NCI-H510A (cell line): ENCODE results near the gene EIF4E.
"Not testable (repeated sequence)": the region's sequence is repeated elsewhere in the genome, so short reads cannot be mapped to it uniquely, and the experiment has no call there.

Experiments used
- DNase-seq: peaks from one replicate; lab custom pipeline; 2025; lab: John Stamatoyannopoulos, UW

EIF4E gene

DNA sequence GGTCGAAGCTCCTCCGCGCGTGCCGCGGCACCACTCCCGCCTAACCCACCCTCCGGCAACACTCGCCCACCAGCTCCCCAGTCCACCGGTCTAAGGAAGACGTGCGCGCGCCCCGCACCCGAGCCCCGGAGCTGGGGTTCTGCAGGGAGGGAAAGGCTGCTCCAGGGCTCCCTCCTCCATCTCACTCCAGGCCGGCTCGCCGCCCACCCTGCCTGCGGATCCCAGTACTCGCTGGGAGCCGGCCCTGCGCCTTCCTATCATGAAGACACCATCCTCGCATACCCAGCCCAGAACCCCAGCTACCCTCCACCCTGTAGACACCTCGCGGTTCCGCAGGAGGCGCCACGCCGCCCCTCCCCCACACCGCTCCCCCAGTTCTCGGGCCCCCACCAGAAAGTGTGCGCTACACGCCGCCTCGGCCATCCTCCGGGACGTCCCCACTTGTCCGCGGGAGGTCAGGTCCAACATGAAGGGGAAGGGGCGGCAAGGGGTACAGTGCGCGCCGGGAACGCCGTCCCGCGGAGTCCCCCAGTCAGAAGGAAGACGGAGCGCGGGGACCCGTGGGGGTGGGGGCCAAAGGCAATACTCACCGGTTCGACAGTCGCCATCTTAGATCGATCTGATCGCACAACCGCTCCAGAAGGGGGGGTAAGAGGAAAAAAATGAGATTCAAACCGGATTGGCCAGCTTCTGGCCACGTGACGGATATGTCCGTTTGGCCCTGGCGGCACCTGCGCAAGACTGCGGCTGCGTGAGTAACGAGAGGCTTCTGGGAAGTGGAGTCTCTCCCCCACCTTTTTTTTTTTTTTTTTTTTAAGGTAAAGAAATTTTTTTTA, at the start of gene EIF4E:
EIF4E (minus strand) TSS at position 629 of the 836 bp plus-strand sequence; CDS start at position 608, 21 bp downstream.
- peak; percentile 90 for DNase-seq

DNA sequence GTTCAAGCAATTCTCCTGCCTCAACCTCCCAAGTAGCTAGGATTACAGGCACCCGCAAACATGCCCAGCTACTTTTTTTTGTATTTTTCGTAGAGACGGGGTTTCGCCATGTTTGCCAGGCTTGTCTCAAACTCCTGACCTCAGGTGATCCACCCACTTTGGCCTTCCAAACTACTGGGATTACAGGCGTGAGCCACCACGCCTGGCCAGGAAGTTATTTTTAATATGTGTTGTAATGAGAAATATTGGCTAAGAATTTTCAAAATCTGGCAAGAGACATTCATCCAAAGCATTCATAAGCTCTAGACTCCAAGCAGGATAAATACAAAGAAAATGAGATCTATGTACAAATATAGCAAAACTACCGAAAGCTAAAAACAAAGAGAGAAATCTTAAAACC, 48.6 kb upstream of the EIF4E start:
- no peak for DNase-seq

DNA sequence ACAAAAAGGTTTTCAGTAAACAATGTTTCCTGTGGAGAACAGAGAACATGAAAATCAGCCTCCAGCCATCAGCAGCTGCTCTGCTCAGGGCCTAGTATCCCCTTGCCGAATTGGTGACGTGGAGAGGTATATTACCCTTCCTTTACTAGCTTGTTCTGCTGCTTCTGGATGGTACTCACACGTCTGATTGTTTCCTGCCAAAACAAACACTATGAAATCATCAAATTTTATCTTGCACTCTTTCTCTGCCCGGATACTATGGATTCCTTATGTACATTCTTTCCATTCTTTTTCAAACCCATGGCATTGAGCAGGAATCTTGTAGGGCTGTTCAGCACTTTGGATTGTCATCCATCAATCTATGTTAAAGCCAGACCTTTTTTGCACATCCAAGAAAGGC, 47.8 kb upstream of the EIF4E start:
- no peak for DNase-seq

- DNase-seq = no peak
These were observed 41.2 kb upstream of the EIF4E start for GRCh38 chr4:98969878-98970785.

- DNase-seq = no peak
These were observed 38.9 kb upstream of the EIF4E start for GRCh38 chr4:98967786-98968329.

- no peak for DNase-seq
These were observed 38.0 kb upstream of the EIF4E start for GRCh38 chr4:98966926-98967325.

DNA sequence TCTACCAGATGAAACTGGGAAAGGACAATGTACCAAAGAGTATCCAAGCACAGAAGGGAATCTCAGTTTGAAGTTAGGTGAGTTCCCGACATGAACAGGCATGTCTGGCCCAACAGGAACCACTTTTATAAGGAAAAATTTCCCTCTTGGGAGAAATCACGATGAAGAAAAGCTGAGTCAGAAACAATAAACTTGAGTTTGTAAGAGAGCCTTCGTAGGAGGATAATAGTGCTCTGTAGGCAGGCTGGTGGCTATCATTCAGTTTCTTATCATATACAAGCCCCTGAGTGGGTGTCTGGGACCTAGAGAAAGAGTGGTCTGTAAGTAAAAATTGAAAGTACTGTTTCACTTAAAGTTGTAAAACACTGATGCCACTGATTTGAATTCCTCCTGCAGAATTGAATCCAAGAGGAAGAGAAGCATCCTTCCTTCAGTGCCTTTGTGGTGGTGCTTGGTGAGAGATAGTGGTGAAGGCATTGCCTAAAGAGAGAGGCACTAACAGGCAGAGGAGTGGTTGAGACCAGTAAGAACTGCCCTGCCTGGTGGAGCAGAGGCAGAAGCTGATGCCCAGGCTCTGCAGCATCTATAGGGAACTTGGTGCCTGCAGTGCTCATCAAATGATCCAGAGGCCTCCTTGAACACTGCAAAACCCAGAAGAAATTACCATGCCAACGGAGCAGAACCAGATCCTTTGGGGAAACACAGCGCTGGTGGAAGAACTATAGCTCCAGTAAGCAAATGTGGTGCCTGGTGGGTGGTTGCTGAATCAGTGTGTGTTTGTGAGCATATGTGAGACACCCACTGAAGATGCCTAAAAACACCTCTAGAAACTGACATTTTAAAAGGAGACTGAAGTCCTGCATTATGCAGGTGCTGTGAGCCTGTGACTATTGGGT, 34.9 kb upstream of the EIF4E start:
- DNase-seq = no peak

DNA sequence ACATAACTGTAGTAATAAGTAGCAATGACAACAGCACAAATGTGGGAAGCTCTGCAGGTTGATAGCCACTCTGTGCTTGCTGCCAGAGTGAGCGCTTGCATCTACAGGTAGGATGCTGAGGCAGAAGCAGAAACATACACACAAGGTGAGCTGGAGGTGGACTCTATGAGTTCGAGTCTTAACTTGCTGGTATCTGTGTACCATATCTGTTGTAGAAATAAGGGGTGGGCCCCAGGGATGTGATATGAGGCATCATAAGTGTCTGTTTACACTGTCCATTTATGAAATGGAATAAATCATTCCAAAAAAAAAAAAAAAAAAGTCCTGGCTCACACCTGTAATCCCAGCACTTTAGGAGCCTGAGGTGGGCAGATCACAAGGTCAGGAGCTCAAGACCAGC, 32.8 kb upstream of the EIF4E start:
- no peak for DNase-seq

DNA sequence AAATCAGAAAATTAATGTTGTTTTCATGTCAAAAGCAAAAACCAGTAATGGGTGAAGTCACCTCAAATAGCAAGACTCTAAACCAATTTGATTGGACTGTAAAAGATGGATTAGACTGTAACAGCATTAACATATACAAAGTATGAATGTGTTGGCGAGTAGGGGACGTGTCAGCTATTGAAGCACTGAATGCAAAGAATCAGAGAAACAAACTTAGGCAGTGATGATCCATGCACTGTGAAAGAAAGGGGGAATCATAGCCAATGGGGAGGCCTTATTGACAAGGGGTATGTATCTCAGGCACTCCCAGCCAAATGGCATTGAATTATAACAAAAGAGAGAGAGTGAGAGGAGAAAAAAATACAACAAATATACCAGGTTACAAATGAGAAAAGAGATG, 30.5 kb upstream of the EIF4E start:
- no peak for DNase-seq

DNA sequence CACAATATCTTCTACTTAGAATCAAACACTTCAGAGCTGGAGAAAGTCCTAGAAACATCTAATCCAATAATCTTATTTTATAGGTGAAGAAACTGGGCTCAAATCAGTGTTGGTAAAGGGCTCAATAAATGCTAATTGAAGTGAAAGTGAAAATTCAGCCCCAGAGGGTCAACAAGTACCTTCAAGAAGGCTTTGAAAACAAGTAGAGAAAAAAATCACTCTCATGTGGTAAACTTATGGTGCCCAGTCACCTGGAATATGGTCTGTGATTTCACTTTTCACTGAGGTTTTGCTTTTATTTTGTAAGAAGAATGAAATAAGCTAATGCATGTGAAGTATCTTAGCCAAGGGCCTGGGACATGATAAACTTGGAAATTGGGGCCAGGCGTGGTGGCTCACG, 29.1 kb upstream of the EIF4E start:
- no peak for DNase-seq

GRCh38 chr4:98955229-98955628, 26.3 kb upstream of the EIF4E start:
- no peak for DNase-seq

DNA sequence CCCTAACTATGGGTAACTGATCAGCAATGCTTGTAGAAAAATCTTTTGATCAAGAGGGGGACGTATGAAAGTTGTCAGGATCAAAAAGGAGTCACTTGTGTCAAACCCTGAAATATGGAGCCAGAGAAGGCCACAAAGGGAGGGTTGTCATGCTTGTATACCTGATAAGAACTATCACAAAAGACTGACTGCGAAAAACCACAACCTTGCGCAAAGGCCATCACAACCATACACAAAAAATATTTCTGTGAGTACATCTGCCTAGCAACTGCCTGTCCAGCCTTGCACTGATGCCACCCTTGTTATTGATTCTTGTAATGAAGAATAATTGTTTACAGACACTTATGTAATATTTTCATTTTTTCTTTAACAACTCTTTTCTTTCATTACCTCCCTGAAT, 22.8 kb upstream of the EIF4E start:
- DNase-seq = no peak

DNA sequence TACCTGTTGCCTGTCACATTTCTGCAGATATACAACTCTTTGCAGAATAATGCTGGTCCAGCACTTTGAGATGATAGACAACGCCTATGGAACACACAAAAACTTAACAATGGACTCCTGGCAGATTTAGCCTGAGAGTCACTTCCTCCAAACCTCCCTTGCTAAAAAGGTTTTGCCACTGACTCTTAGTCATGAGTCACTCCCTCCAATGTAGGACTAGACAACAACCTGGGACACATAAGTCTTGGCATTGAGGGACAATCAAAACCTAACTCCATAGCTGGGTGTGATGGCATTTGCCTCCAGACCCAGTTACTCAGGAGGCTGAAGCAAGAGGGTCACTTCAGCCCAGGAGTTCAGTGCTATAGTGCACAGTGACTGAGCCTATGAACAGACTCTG, 22.0 kb upstream of the EIF4E start:
- DNase-seq = no peak

- no peak for DNase-seq
These were observed 17.4 kb upstream of the EIF4E start for GRCh38 chr4:98946359-98946758.

GRCh38 chr4:98945297-98945850, 16.4 kb upstream of the EIF4E start:
- no peak for DNase-seq

GRCh38 chr4:98939892-98940298, 11.0 kb upstream of the EIF4E start:
- DNase-seq = no peak

DNA sequence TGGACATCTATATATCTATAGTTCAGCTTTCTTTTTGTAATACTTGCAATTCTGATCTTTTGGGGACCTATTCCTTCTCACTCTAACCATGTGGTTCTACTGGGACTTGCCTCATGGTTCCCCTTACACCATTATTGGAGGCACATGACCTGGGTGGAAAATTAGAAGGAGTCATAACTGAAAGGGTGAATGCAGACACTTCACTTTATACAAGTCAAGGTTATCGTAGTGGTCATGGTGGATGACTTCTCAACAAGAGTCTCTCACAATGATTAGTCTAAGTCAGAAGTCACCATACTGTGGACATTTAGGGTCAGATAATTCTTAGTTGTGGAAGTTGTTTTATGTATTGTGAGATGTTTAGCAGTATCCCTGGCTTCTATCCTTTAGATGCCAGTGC, 10.5 kb upstream of the EIF4E start:
- no peak for DNase-seq

- no peak for DNase-seq
These were observed 9.2 kb upstream of the EIF4E start for GRCh38 chr4:98937986-98938720.

DNA sequence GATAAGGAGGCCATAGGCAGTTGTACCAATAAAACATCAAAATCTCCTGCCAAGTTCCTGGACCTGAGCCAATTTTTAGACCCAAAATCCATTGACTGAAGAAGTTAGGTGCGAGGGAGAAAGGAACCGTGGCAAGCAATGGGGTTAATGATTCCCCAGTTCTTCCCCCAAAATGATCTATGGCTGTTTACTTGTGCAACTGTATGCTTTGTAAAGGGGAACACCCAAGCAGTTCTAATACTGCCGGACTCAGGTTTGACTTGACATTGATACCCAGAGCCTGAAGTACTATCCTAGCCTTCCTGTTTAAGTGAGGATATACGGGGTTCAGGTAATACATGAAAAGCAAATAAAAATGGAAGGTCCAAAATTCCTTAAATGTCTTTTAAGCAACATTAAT, 6.7 kb upstream of the EIF4E start:
- DNase-seq = no peak

DNA sequence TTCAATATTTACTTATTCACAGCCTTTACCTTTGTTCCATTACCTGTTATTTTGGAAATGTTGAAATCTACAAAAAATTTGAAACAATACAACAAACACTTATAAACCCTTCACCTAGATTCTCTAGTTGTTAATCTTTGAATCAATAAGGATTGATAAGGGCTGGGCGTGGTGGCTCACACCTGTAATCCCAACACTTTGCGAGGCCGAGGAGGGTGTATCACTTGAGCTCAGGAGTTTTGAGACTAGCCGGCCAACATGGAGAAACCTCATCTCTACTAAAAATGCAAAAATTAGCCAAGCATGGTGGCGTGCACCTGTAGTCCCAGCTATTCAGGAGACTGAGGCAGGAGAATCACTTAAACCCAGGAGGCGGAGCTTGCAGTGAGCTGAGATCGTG, 5.9 kb upstream of the EIF4E start:
- not testable (repeated sequence) for DNase-seq

DNA sequence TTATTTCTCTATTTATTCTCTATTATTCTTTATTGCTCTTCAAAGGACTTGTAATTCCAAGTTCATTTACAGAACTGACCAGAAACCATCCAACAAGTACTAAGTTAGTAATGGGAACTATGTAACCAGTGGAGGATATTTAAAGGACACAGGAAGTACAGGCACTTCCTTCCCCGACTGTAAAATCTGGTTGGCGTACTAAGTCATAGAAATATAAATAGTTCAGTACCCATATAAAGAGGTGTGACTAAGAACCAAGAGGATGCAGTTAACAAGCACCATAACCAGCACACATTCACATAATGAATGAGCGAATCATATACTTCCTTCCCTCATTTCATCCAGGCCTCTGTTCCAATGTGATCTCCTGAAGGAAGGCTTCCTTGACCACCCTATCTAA, 3.6 kb upstream of the EIF4E start:
- DNase-seq = no peak
